GM12872 (cell line): ENCODE measurements around the gene HOXD9.

Experiments
- TF ChIP-seq, protein P1 (sequence below): IDR thresholded peaks from 3 replicates; pipeline ENCODE4 v1.5.1; 2011; ENCODE audit warnings: low read depth, mild to moderate bottlenecking, low read length, moderate library complexity; ENCODE audit not compliant: insufficient read depth

The HOXD9 gene

DNA sequence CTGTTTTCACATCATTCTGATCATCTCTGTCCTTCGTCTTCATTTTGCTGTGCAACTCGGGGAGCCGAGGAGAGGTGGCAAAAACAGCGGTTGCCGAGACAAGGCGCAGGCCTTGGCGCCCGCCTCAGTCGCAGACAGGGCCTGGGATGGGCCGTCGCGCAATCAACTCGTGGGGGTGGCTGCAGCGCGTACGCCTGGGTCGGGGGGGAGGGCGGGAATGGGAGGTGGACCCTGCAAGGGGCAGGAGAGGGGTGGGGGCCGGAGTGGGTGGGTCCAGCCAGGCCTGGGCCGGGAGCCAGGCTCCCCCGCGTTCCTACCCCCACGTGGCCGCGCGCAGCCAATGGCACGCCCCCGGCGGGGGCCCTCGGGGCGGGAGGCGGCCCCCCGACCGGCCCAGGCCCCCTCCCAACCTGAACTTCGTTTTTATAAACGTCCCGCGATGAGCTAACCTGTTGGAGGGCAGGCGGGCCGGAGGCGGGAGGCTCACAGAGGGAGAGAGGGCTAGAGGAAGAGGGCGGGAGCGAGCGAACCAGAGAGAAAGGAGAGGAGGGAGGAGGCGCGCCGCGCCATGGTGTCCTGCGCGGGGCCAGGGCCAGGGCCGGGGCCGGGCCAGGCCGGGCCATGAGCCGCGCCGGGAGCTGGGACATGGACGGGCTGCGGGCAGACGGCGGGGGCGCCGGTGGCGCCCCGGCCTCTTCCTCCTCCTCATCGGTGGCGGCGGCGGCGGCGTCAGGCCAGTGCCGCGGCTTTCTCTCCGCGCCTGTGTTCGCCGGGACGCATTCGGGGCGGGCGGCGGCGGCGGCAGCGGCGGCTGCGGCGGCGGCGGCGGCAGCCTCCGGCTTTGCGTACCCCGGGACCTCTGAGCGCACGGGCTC is 30.0 kb upstream of the HOXD9 start, which contains the start of gene HOXD13:
TSS of gene HOXD13 (plus strand) at position 452 of the 875 bp plus-strand sequence. CDS start at position 622, 170 bp downstream.
- TF ChIP-seq, protein P1, sequence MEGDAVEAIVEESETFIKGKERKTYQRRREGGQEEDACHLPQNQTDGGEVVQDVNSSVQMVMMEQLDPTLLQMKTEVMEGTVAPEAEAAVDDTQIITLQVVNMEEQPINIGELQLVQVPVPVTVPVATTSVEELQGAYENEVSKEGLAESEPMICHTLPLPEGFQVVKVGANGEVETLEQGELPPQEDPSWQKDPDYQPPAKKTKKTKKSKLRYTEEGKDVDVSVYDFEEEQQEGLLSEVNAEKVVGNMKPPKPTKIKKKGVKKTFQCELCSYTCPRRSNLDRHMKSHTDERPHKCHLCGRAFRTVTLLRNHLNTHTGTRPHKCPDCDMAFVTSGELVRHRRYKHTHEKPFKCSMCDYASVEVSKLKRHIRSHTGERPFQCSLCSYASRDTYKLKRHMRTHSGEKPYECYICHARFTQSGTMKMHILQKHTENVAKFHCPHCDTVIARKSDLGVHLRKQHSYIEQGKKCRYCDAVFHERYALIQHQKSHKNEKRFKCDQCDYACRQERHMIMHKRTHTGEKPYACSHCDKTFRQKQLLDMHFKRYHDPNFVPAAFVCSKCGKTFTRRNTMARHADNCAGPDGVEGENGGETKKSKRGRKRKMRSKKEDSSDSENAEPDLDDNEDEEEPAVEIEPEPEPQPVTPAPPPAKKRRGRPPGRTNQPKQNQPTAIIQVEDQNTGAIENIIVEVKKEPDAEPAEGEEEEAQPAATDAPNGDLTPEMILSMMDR: no peak

DNA sequence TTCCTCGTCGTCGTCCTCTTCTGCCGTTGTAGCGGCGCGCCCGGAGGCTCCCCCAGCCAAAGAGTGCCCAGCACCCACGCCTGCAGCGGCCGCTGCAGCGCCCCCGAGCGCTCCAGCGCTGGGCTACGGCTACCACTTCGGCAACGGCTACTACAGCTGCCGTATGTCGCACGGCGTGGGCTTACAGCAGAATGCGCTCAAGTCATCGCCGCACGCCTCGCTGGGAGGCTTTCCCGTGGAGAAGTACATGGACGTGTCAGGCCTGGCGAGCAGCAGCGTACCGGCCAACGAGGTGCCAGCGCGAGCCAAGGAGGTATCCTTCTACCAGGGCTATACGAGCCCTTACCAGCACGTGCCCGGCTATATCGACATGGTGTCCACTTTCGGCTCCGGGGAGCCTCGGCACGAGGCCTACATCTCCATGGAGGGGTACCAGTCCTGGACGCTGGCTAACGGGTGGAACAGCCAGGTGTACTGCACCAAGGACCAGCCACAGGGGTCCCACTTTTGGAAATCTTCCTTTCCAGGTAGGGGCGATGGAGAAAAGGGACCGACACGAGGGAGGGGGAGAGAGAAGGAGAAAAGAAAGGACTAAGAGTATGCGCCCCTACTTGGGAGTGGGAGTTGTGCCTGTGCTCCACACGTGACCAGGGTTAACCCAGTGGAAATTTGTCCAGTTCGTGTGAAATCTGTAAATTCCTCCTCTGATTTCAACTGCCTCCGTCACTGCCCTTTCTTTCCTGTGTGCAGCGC is 29.2 kb upstream of the HOXD9 start:
- TF ChIP-seq, protein P1: no peak

DNA sequence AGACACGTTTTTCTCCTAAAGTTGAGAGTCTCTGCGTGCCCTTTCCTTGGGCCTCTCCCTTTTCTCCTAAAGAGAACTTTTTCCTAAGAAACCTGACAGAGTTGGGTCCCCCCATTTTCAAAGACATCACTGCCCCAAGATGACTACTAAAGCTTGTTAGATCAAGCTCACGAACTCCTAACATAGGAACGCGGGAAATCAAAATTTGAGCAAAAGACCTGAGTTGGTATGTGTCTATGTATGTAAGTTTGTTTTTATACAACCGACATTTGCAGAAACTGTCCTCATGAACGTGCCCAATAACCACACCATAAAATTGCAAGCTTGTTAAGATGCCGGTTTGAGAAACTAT is 28.6 kb upstream of the HOXD9 start:
- TF ChIP-seq, protein P1: no peak

DNA sequence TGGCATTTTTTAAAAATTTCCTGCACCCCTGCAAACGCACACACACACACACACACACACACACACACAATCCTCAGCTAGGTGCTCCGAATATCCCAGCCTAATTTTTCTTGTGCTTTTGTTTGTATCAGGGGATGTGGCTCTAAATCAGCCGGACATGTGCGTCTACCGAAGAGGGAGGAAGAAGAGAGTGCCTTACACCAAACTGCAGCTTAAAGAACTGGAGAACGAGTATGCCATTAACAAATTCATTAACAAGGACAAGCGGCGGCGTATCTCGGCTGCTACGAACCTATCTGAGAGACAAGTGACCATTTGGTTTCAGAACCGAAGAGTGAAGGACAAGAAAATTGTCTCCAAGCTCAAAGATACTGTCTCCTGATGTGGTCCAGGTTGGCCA is 28.2 kb upstream of the HOXD9 start:
- TF ChIP-seq, protein P1: no peak

DNA sequence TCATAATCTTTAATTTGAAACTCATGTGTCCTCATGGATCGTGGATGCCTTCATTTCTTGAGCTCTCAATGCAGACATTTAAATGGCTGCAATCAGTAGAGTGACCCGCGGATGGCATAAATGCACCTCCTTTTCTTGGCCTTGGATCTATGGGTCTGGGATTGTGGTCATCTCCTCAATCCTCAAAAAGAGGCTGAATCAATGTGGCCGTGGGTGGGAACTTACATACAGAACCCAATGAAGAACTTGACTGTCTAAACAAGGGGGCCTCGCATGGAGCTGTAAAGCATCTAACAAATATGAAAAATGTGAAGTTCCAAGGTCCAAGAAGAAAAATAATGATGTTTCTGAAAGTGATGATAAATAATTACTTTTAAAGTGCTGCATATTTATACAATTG is 27.1 kb upstream of the HOXD9 start:
- TF ChIP-seq, protein P1: no peak

- TF ChIP-seq, protein P1: no peak
These were observed 26.1 kb upstream of the HOXD9 start for GRCh38 chr2:176096243-176096985.
